Measurements from ENCODE around the gene LOXL1.
A peak's percentile ranks its signal among the peaks of the same experiment; 100 is the strongest.
"Not testable (repeated sequence)": the region's sequence is repeated elsewhere in the genome, so short reads cannot be mapped to it uniquely, and the experiment has no call there.

Gene LOXL1

DNA sequence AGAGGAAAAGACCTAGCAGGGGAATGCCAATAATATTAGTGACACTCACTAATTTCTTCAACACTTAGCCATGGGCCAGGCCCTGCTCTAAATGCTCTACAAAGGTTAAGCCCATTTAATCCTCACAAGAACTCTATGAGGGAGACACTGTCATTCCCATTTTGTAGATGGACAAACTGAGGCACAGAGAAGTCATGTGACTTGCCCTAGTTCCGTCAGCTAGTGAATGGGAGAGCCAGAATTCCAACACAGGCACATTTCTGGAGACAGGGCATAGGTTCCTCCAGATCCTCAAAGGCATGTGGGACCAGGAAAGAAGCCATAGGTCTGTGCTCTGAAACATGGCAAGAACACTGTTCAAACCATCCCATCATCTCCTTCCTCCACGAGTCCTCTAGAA is 31.5 kb downstream of the LOXL1 start:
- TF ChIP-seq, protein P1, sequence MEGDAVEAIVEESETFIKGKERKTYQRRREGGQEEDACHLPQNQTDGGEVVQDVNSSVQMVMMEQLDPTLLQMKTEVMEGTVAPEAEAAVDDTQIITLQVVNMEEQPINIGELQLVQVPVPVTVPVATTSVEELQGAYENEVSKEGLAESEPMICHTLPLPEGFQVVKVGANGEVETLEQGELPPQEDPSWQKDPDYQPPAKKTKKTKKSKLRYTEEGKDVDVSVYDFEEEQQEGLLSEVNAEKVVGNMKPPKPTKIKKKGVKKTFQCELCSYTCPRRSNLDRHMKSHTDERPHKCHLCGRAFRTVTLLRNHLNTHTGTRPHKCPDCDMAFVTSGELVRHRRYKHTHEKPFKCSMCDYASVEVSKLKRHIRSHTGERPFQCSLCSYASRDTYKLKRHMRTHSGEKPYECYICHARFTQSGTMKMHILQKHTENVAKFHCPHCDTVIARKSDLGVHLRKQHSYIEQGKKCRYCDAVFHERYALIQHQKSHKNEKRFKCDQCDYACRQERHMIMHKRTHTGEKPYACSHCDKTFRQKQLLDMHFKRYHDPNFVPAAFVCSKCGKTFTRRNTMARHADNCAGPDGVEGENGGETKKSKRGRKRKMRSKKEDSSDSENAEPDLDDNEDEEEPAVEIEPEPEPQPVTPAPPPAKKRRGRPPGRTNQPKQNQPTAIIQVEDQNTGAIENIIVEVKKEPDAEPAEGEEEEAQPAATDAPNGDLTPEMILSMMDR (conservative IDR thresholded peaks at IDR 0.05; ENCODE audit: control insufficient read depth, insufficient read depth, low read depth, low read length): no peak
- DNase-seq (ENCODE audit: low read depth): no peak
- H3K4me3 ChIP-seq (ENCODE audit: control insufficient read depth, low read depth, low read length): no peak overlapping the region

DNA sequence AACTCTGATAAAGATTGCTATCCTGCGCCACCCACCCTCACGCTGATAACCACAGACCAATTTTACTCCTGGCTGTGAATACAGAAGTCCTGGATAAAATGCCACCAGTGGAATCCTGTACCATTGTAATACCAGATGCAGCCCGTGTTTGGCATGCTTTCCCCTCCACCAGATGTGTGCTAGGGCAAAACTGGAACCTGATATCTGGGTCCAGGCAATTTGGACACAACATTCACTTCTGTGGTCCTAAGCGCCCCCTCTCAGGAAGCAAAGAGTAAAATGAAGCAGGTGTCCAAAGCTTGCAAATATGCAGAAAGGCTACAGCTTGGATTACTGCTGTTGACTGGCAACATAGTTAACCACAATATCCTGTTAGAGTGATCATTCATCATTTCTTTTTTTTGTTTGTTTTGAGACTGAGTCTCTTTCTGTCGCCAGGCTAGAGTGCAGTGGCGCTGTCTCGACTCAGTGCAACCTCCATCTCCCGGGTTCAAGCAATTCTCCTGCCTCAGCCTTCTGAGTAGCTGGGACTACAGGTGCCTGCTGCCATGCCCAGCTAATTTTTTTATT is 32.8 kb downstream of the LOXL1 start:
- TF ChIP-seq, protein P1 (conservative IDR thresholded peaks at IDR 0.05; ENCODE audit: control insufficient read depth, insufficient read depth, low read depth, low read length): no peak
- no peak for DNase-seq (ENCODE audit: low read depth)
- H3K4me3 ChIP-seq (ENCODE audit: control insufficient read depth, low read depth, low read length): no peak overlapping the region

DNA sequence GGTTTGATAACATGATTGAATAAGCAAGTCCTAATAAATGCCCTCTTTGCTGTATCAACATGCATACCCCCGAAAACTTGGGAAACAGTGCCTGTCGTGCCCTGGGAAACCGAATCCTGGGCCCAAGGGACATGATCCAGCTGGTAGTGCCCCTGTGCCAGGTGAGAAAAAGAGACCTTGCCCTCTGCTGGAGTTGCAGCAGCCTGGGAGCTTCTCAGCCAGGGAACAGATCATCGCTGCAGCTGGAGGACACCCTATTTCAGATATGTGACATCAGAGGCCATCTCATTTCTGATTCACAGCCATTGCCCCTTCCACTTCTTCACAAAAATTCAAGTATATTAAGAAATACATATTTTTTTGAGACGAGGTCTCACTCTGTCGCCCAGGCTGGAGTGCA is 33.5 kb downstream of the LOXL1 start:
- DNase-seq (ENCODE audit: low read depth): no peak
- TF ChIP-seq, protein P1 (conservative IDR thresholded peaks at IDR 0.05; ENCODE audit: control insufficient read depth, insufficient read depth, low read depth, low read length): no peak
- no peak overlapping the region for H3K4me3 ChIP-seq (ENCODE audit: control insufficient read depth, low read depth, low read length)

DNA sequence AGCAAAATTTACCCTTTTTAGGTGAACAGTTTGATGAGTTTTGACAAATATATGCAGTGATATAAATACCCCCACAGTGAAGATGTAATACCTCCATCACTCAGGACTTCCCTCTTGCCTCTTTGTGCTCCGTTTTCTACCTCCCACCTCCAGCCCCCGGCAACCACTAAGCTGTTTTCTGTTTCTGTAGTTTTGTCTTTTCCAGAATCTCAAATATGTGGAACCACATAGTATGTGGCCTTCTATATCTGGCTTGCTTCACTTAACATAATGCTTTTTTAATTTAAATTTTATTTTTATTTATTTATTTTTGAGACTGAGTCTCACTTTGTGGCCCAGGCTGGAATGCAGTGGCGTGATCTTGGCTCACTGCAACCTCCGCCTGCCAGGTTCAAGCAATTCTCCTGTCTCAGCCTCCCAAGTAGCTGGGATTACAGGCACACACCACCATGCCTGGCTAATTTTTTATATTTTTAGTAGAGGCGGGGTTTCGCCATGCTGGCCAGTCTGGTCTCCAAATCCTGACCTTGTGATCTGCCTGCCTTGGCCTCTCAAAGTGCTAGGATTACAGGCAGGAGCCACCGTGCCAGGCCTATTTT is 34.3 kb downstream of the LOXL1 start:
- DNase-seq (ENCODE audit: low read depth); H3K4me3 ChIP-seq (ENCODE audit: control insufficient read depth, low read depth, low read length): not testable (repeated sequence)

DNA sequence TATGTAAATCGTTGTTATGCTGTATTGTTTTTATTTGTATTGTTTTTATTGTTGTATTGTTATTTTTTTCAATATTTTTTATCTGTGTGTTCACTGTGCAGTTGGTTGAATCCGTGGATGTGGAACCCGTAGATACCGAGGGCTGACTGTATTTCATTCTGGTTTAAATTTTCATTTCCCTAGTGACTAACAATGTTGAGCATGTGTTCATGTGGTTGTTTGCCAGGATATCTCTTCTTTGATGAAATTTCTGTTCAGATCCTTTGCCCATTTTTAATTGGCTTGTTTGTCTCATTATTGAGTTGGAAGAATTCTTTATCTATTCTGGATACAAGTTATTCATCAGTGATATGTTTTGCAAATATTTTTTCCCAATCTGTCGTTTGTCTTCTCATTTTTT is 36.2 kb downstream of the LOXL1 start:
- TF ChIP-seq, protein P1 (conservative IDR thresholded peaks at IDR 0.05; ENCODE audit: control insufficient read depth, insufficient read depth, low read depth, low read length): no peak
- peak; percentile 36 for DNase-seq (ENCODE audit: low read depth)
- H3K4me3 ChIP-seq (ENCODE audit: control insufficient read depth, low read depth, low read length): no peak overlapping the region

DNA sequence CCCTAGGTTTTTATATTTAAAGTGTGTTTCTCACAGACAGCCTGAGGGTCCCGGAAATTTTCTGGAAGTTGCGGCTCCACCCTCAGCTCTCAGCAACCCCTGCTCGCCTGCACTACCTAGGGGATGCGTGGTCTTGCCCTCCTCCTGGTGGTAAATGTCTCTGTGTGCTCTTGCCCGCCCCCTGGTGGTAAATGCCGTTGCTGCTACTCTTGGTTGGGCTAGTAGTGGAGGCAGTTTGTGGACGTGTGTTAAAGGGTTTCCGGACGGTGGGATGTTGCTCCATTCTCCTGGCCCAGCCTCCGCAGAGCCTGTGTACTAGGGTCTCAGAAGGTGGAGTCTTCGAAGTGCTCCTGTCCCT is 38.5 kb downstream of the LOXL1 start:
- no peak overlapping the region for H3K4me3 ChIP-seq (ENCODE audit: control insufficient read depth, low read depth, low read length)
- peak; percentile 75 for DNase-seq (ENCODE audit: low read depth)
- TF ChIP-seq, protein P1 (conservative IDR thresholded peaks at IDR 0.05; ENCODE audit: control insufficient read depth, insufficient read depth, low read depth, low read length): peak; percentile 99

DNA sequence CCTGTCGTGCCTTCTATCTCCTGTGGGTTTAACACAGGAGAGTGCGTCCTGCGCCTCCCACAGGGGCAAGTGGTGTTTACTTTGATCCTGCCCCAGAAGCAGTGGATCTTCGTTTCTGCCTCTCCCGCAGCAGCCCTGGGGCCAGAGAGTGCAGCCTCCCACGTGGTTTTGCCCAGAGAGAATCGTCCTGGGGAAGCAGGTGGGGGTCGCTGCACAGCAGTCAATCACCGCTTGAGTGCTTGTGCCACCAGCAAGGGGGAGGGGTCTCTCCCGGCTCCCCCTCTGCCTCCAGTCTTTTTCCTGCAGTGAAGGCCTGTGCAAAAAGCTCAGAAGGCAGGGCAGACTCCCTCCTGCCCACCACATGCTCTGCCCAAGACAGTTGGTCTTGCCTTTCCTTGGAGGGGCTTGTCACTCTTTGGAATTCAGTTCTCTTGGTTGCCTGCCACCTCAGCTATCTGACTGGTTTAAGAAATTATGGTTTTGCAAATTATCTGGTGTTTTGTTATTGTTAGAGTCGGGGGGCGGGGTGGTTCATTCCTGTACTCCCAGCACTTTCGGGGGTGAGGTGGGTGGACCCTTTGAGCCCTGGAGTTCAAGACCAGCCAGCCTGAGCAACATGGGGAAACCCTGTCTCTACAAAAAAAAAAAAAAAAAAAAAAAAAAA is 39.0 kb downstream of the LOXL1 start:
- TF ChIP-seq, protein P1 (conservative IDR thresholded peaks at IDR 0.05; ENCODE audit: control insufficient read depth, insufficient read depth, low read depth, low read length): no peak
- no peak for DNase-seq (ENCODE audit: low read depth)
- H3K4me3 ChIP-seq (ENCODE audit: control insufficient read depth, low read depth, low read length): no peak overlapping the region

All from fibroblast of mammary gland (primary cell).